Neuronal stem cell (in vitro differentiated cells): ENCODE results near the gene NUP188.

Experiments used
- DNase-seq: peaks from one replicate; pipeline ENCODE4 v3.0.0-alpha.2; 2013; ENCODE audit warnings: low spot score
- H2AFZ ChIP-seq: one replicate; pipeline ENCODE4 v1.6.1; 2013; ENCODE audit warnings: mild to moderate bottlenecking, low read length, inconsistent platforms
- H2AK5ac ChIP-seq: 2 replicates; pipeline ENCODE4 v1.6.1; 2013; ENCODE audit warnings: low read depth, mild to moderate bottlenecking, inconsistent platforms, low read length, moderate library complexity, mixed read lengths
- H2BK120ac ChIP-seq: 2 replicates; pipeline ENCODE4 v1.6.1; 2013; ENCODE audit warnings: low read depth, mild to moderate bottlenecking, inconsistent platforms, low read length, moderate library complexity, mixed read lengths
- H2BK12ac ChIP-seq: one replicate; pipeline ENCODE4 v1.6.1; 2013; ENCODE audit warnings: low read length, inconsistent platforms
- H2BK15ac ChIP-seq: 2 replicates; pipeline ENCODE4 v1.6.1; 2013; ENCODE audit warnings: mild to moderate bottlenecking, low read length, inconsistent platforms, mixed read lengths
- H2BK5ac ChIP-seq: one replicate; pipeline ENCODE4 v1.6.1; 2013; ENCODE audit warnings: inconsistent platforms, mild to moderate bottlenecking, low read length, moderate library complexity
- H3K14ac ChIP-seq: one replicate; pipeline ENCODE4 v1.6.1; 2013; ENCODE audit warnings: low read length, inconsistent platforms
- H3K18ac ChIP-seq: 2 replicates; pipeline ENCODE4 v1.6.1; 2013; ENCODE audit warnings: low read length, inconsistent platforms
- H3K23ac ChIP-seq: 2 replicates; pipeline ENCODE4 v1.6.1; 2013; ENCODE audit warnings: low read depth, mild to moderate bottlenecking, mixed read lengths, low read length, inconsistent platforms; ENCODE audit not compliant: poor library complexity
- H3K27ac ChIP-seq: replicated peaks from 3 replicates; pipeline ENCODE4 v1.5.1; 2013; ENCODE audit warnings: low read length, inconsistent platforms
- H3K27me3 ChIP-seq, 3 experiments: 2 replicates each; pipeline ENCODE4 v1.6.1; 2013; ENCODE audit warnings: low read length in 3 of 3, mild to moderate bottlenecking in 2 of 3, inconsistent platforms in 1 of 3, low read depth in 1 of 3, mixed read lengths in 1 of 3, moderate library complexity in 1 of 3; ENCODE audit not compliant: control insufficient read depth in 3 of 3, insufficient read depth in 3 of 3
- H3K36me3 ChIP-seq, 2 donors: replicated peaks in 1 of 2; 2 replicates each; pipeline ENCODE4 v1.6.1; 2013; ENCODE audit warnings: low read length in 2 of 2; ENCODE audit not compliant: control insufficient read depth in 2 of 2, insufficient read depth in 2 of 2
- H3K4ac ChIP-seq: 2 replicates; pipeline ENCODE4 v1.6.1; 2013; ENCODE audit warnings: inconsistent platforms, mild to moderate bottlenecking, low read length, moderate library complexity
- H3K4me1 ChIP-seq, 2 donors: 1 replicate in 1 of 2; 2 replicates in 1 of 2; pipeline ENCODE4 v1.6.1; 2013; ENCODE audit warnings: low read length in 2 of 2, low read depth in 1 of 2; ENCODE audit not compliant: control insufficient read depth in 2 of 2, insufficient read depth in 1 of 2
- H3K4me2 ChIP-seq: one replicate; pipeline ENCODE4 v1.6.1; 2013; ENCODE audit warnings: mild to moderate bottlenecking, low read length, inconsistent platforms; ENCODE audit not compliant: insufficient read depth, poor library complexity, severe bottlenecking
- H3K4me3 ChIP-seq, 2 donors: 2 replicates each; pipeline ENCODE4 v1.5.1; 2013; ENCODE audit warnings: low read length in 2 of 2, mild to moderate bottlenecking in 2 of 2, inconsistent platforms in 1 of 2, moderate library complexity in 1 of 2
- H3K79me1 ChIP-seq: one replicate; pipeline ENCODE4 v1.6.1; 2013; ENCODE audit warnings: low read depth, mild to moderate bottlenecking, inconsistent platforms, low read length, moderate library complexity
- H3K9ac ChIP-seq: one replicate; pipeline ENCODE4 v1.6.1; 2013; ENCODE audit warnings: mild to moderate bottlenecking, low read depth, low read length, inconsistent platforms; ENCODE audit not compliant: poor library complexity
- H3K9me3 ChIP-seq, 2 donors: replicated peaks in 1 of 2; 2 replicates each; pipeline versions ENCODE3 to v1.6.1; 2013; ENCODE audit warnings: low read length in 2 of 2, mild to moderate bottlenecking in 2 of 2, inconsistent platforms in 1 of 2, low read depth in 1 of 2, mixed read lengths in 1 of 2, moderate library complexity in 1 of 2; ENCODE audit not compliant: control insufficient read depth in 2 of 2, insufficient read depth in 1 of 2
- H4K8ac ChIP-seq: one replicate; pipeline ENCODE4 v1.6.1; 2013; ENCODE audit warnings: low read depth, mild to moderate bottlenecking, inconsistent platforms, low read length, moderate library complexity
- H4K91ac ChIP-seq: one replicate; pipeline ENCODE4 v1.6.1; 2013; ENCODE audit warnings: low read length, low read depth, mild to moderate bottlenecking, inconsistent platforms; ENCODE audit not compliant: poor library complexity
- WGBS, 2 donors: extraction: QIAGEN DNeasy Blood & Tissue Kit; methylation state at CpG; one replicate each; pipeline ENCODE4 v1.1.7; 2013; ENCODE audit warnings: missing lambda C conversion rate in 2 of 2, mixed read lengths in 1 of 2; ENCODE audit not compliant: insufficient read length in 2 of 2, insufficient replicate concordance in 1 of 2; ENCODE audit errors: extremely low coverage in 2 of 2; 5-methylcytosine and 5-hydroxymethylcytosine counted together

NUP188 gene

GRCh38 chr9:128923493-128923883 lies 24.0 kb upstream of the NUP188 start:
- no peak overlapping the region for H3K4ac ChIP-seq
- no peak overlapping the region for H2AK5ac ChIP-seq
- H3K4me2 ChIP-seq = no peak overlapping the region
- no peak overlapping the region for H2BK5ac ChIP-seq
- WGBS, 2 donors = no CpG with 5 or more reads among the region's 6 CpGs
- no peak overlapping the region for H2AFZ ChIP-seq
- no peaks in the 10 kb centered on the region for H3K27me3 ChIP-seq
- no peak overlapping the region for H3K23ac ChIP-seq
- H4K91ac ChIP-seq = no peak overlapping the region
- H2BK120ac ChIP-seq = no peak overlapping the region
- H2BK12ac ChIP-seq = no peak overlapping the region
- no peak for DNase-seq
- H3K4me3 ChIP-seq = no peak overlapping the region
- no peak overlapping the region for H3K27ac ChIP-seq
- peaks cover 0 to 2% of the 10 kb centered on the region in 2 donors for H3K9me3 ChIP-seq
- peaks cover 0 to 8% of the 10 kb centered on the region in 2 donors for H3K36me3 ChIP-seq
- no peak overlapping the region for H3K18ac ChIP-seq
- H3K79me1 ChIP-seq = peaks cover 5% of the 10 kb centered on the region
- no peak overlapping the region for H3K9ac ChIP-seq
- H3K14ac ChIP-seq = no peak overlapping the region
- H3K4me1 ChIP-seq = peaks cover 8 to 11% of the 10 kb centered on the region in 2 donors
- H2BK15ac ChIP-seq = peak overlapping the region; percentile 14
- no peak overlapping the region for H4K8ac ChIP-seq

GRCh38 chr9:128927731-128928411 lies 19.6 kb upstream of the NUP188 start:
- no peak overlapping the region for H4K8ac ChIP-seq
- no peaks in the 10 kb centered on the region for H3K9me3 ChIP-seq
- H3K27ac ChIP-seq = no peak overlapping the region
- no CpG with 5 or more reads among the region's 10 CpGs for WGBS, 2 donors
- H3K4me1 ChIP-seq = no peaks in the 10 kb centered on the region
- no peak overlapping the region for H3K18ac ChIP-seq
- H3K4ac ChIP-seq = no peak overlapping the region
- H4K91ac ChIP-seq = no peak overlapping the region
- no peak overlapping the region for H3K23ac ChIP-seq
- H2AK5ac ChIP-seq = no peak overlapping the region
- DNase-seq = peak; percentile 64
- H3K36me3 ChIP-seq = no peaks in the 10 kb centered on the region
- no peak overlapping the region for H3K14ac ChIP-seq
- no peaks in the 10 kb centered on the region for H3K27me3 ChIP-seq
- no peak overlapping the region for H2BK12ac ChIP-seq
- H2BK5ac ChIP-seq = no peak overlapping the region
- no peak overlapping the region for H2BK15ac ChIP-seq
- H3K79me1 ChIP-seq = no peaks in the 10 kb centered on the region
- H3K4me3 ChIP-seq = no peak overlapping the region
- no peak overlapping the region for H3K9ac ChIP-seq
- peak overlapping the region; percentile 85 for H2AFZ ChIP-seq
- no peak overlapping the region for H3K4me2 ChIP-seq
- H2BK120ac ChIP-seq = no peak overlapping the region

GRCh38 chr9:128928624-128929023 lies 18.9 kb upstream of the NUP188 start:
- H3K36me3 ChIP-seq = no peaks in the 10 kb centered on the region
- H2AFZ ChIP-seq = peak overlapping the region; percentile 85
- no peak overlapping the region for H3K23ac ChIP-seq
- no peak overlapping the region for H4K91ac ChIP-seq
- WGBS, 2 donors = no CpG with 5 or more reads among the region's 2 CpGs
- H2BK5ac ChIP-seq = no peak overlapping the region
- H2BK12ac ChIP-seq = no peak overlapping the region
- H3K27ac ChIP-seq = no peak overlapping the region
- H3K9me3 ChIP-seq = no peaks in the 10 kb centered on the region
- H3K4me1 ChIP-seq = no peaks in the 10 kb centered on the region
- H3K4ac ChIP-seq = no peak overlapping the region
- no peaks in the 10 kb centered on the region for H3K79me1 ChIP-seq
- no peak overlapping the region for H4K8ac ChIP-seq
- no peak overlapping the region for H2AK5ac ChIP-seq
- no peak overlapping the region for H3K14ac ChIP-seq
- H2BK15ac ChIP-seq = no peak overlapping the region
- no peaks in the 10 kb centered on the region for H3K27me3 ChIP-seq
- no peak overlapping the region for H2BK120ac ChIP-seq
- no peak overlapping the region for H3K18ac ChIP-seq
- H3K4me2 ChIP-seq = no peak overlapping the region
- DNase-seq = no peak
- no peak overlapping the region for H3K4me3 ChIP-seq
- no peak overlapping the region for H3K9ac ChIP-seq

GRCh38 chr9:128929560-128929959 lies 17.9 kb upstream of the NUP188 start:
- no peak overlapping the region for H2BK5ac ChIP-seq
- H3K9me3 ChIP-seq = no peaks in the 10 kb centered on the region
- no peaks in the 10 kb centered on the region for H3K79me1 ChIP-seq
- DNase-seq = no peak
- no peak overlapping the region for H3K4me2 ChIP-seq
- no peaks in the 10 kb centered on the region for H3K36me3 ChIP-seq
- no peak overlapping the region for H3K27ac ChIP-seq
- H4K8ac ChIP-seq = no peak overlapping the region
- no peak overlapping the region for H2AFZ ChIP-seq
- H2AK5ac ChIP-seq = no peak overlapping the region
- H3K14ac ChIP-seq = no peak overlapping the region
- no peak overlapping the region for H2BK15ac ChIP-seq
- H2BK120ac ChIP-seq = no peak overlapping the region
- no peaks in the 10 kb centered on the region for H3K27me3 ChIP-seq
- WGBS, 2 donors = no CpG with 5 or more reads among the region's 4 CpGs
- H3K23ac ChIP-seq = no peak overlapping the region
- no peak overlapping the region for H3K4ac ChIP-seq
- H3K18ac ChIP-seq = no peak overlapping the region
- H3K4me3 ChIP-seq = no peak overlapping the region
- H2BK12ac ChIP-seq = no peak overlapping the region
- H4K91ac ChIP-seq = no peak overlapping the region
- no peaks in the 10 kb centered on the region for H3K4me1 ChIP-seq
- no peak overlapping the region for H3K9ac ChIP-seq
